ENCODE data around the gene FSCN2. TPM values are rescaled to one million over a fixed set of nuclear protein-coding genes. Genes with fewer than 3 reads are reported as not detected.

The FSCN2 gene
- total and polyA plus RNA-seq, 2 of the 4 experiments (the other 2 are of a cell fraction) = 0.18 to 0.84 TPM

GRCh38 chr17:81566461-81567126 is 38.4 kb downstream of the FSCN2 start (continued):
- peak; percentile 77; the same call in 1 of the 2 replicates for TF ChIP-seq MAZ (IDR thresholded peaks at IDR 0.05; ENCODE audit: borderline replicate concordance, low read depth, low read length)

- POLR2A ChIA-PET (ENCODE audit: unreplicated experiment) = interaction anchor here (0.6 to 1.4 kb wide), 2 partner anchors 13 to 15 kb away, joined by 3 to 5 read pairs; partner anchors contain the start of gene FAAP100
- dilution Hi-C loops (cut with HindIII; ENCODE audit: low sequenced_read_pairs, unreplicated experiment) = no loop called here
- TF ChIP-seq RCOR1 (IDR thresholded peaks at IDR 0.05; ENCODE audit: insufficient replicate concordance, low read length) = no peak
- no peak for TF ChIP-seq CHD1 (IDR thresholded peaks at IDR 0.05; ENCODE audit: low read depth, low read length)
- no peak for TF ChIP-seq RAD21 (IDR thresholded peaks at IDR 0.05; ENCODE audit: low read length)
- no peak for TF ChIP-seq POLR2A (IDR thresholded peaks at IDR 0.05; ENCODE audit: low read depth, low read length)
- TF ChIP-seq CTCF (conservative IDR thresholded peaks at IDR 0.05; ENCODE audit: low read depth, low read length) = no peak
- no peak for TF ChIP-seq ELK1 (IDR thresholded peaks at IDR 0.05; ENCODE audit: borderline replicate concordance, low read depth, low read length)
- TF ChIP-seq FOS (IDR thresholded peaks at IDR 0.05; ENCODE audit: low read depth, low read length) = no peak
- TF ChIP-seq CEBPB (IDR thresholded peaks at IDR 0.05; ENCODE audit: low read depth, low read length) = no peak
- TF ChIP-seq BHLHE40 (IDR thresholded peaks at IDR 0.05; ENCODE audit: low read depth, low read length) = no peak
- TF ChIP-seq MXI1 (IDR thresholded peaks at IDR 0.05; ENCODE audit: borderline replicate concordance, low read depth, low read length) = no peak
- TF ChIP-seq NFE2L2 (IDR thresholded peaks at IDR 0.05; ENCODE audit: low read depth, low read length) = no peak
- no peak for TF ChIP-seq RFX5 (IDR thresholded peaks at IDR 0.05; ENCODE audit: low read depth, low read length)
- TF ChIP-seq SMC3 (IDR thresholded peaks at IDR 0.05; ENCODE audit: low read depth, low read length) = no peak
- no peak for TF ChIP-seq MAZ (IDR thresholded peaks at IDR 0.05; ENCODE audit: borderline replicate concordance, low read depth, low read length)
These were observed 39.0 kb downstream of the FSCN2 start for GRCh38 chr17:81567191-81567590.

More at GRCh38 chr17:81567191-81567590, 39.0 kb downstream of the FSCN2 start:
- Histone ChIP-seq H3K27ac (ENCODE audit: insufficient read depth, low read length) (peak overlapping the region; percentile 91), H3K4ac (ENCODE audit: low read depth, low read length) (peak overlapping the region; percentile 90), H3K9me3 (ENCODE audit: control insufficient read depth, insufficient read depth, low read length) (no peaks in the 10 kb centered on the region), H4K91ac (ENCODE audit: insufficient read depth, low read depth, low read length) (peak overlapping the region; percentile 81), H2AK9ac (replicated peaks; ENCODE audit: low read depth, low read length, poor library complexity) (peak overlapping the region; percentile 1), H3K4me1 (ENCODE audit: control insufficient read depth, insufficient read depth, low read length) (peaks cover 31% of the 10 kb centered on the region), H4K5ac (ENCODE audit: low read depth, low read length) (peak overlapping the region; percentile 36), H3K9me1 (ENCODE audit: insufficient read depth, low read length) (peaks cover 33% of the 10 kb centered on the region), H4K8ac (ENCODE audit: low read depth in 2 of 2, low read length in 2 of 2) (peak overlapping the region; percentile 2 to 80), H2BK15ac (ENCODE audit: low read depth, low read length) (peak overlapping the region; percentile 63), H3K9ac (ENCODE audit: low read depth, low read length) (peak overlapping the region; percentile 16; the same call in 1 of the 2 replicates), H2BK120ac (ENCODE audit: low read depth, low read length) (peak overlapping the region; percentile 89), H3K79me1 (ENCODE audit: low read depth in 1 of 2, low read length in 2 of 2) (peaks cover 30 to 85% of the 10 kb centered on the region in 2 experiments), H2AFZ (replicated peaks; ENCODE audit: low read length, poor library complexity) (no peak overlapping the region), H2BK20ac (ENCODE audit: low read depth, low read length) (peak overlapping the region; percentile 82), H3K18ac (ENCODE audit: low read depth, low read length) (peak overlapping the region; percentile 91), H3K36me3 (ENCODE audit: control insufficient read depth, insufficient read depth, low read length) (peaks cover 57% of the 10 kb centered on the region), H4K20me1 (ENCODE audit: insufficient read depth, low read length) (peaks cover 10% of the 10 kb centered on the region), H3K56ac (ENCODE audit: extremely low read depth, insufficient read depth, low read length) (peak overlapping the region; percentile 69), H3K23ac (ENCODE audit: low read depth, low read length) (peak overlapping the region; percentile 89), H2AK5ac (ENCODE audit: low read depth, low read length) (peak overlapping the region; percentile 77), H3K4me3 (ENCODE audit: insufficient read depth, low read depth, low read length) (no peak overlapping the region; the same call in 1 of the 2 replicates), H2BK5ac (ENCODE audit: low read depth, low read length, poor library complexity, severe bottlenecking) (peak overlapping the region; percentile 95), H3K14ac (replicated peaks; ENCODE audit: low read depth, low read length) (peak overlapping the region; percentile 75), H3K27me3 (ENCODE audit: control insufficient read depth, insufficient read depth, low read length) (no peaks in the 10 kb centered on the region), H3K4me2 (ENCODE audit: low read depth, low read length) (peak overlapping the region; percentile 80)
- 67% methylated on average over 2 of the region's 4 CpGs; no CpG with 5 or more reads in 1 of the 2 experiments for WGBS, 2 experiments (ENCODE audit: extremely low coverage in 2 of 2, insufficient read length in 1 of 2)
- DNase-seq = no peak
- no peak for ATAC-seq (ENCODE audit: low read depth)
- in situ Hi-C loops (cut with MboI; ENCODE audit: low sequenced_read_pairs) (no loop called here), intact Hi-C loops (cut with micrococcal nuclease) (no loop called here)
- no TSS peak for BruUV-seq (replicated peaks)
- CTCF ChIA-PET = interaction anchor here (0.8 to 1.3 kb wide), 3 partner anchors 32 to 83 kb away, joined by 3 to 4 read pairs (median 3); no protein-coding TSS in a partner anchor

Measured in IMR-90 (cell line).